Limb (tissue), 2 donors: Measurements from ENCODE around the gene CLDN7.
"Not testable (repeated sequence)": the region's sequence is repeated elsewhere in the genome, so short reads cannot be mapped to it uniquely, and the experiment has no call there.

Source experiments
- DNase-seq, 2 donors: peaks; one replicate each; pipeline ENCODE4 v3.0.0-alpha.2; 2016; ENCODE audit errors: extremely low spot score in 2 of 2

Gene CLDN7

GRCh38 chr17:7256766-7257456 lies 5.4 kb downstream of the CLDN7 start:
- DNase-seq, result no peak

DNA sequence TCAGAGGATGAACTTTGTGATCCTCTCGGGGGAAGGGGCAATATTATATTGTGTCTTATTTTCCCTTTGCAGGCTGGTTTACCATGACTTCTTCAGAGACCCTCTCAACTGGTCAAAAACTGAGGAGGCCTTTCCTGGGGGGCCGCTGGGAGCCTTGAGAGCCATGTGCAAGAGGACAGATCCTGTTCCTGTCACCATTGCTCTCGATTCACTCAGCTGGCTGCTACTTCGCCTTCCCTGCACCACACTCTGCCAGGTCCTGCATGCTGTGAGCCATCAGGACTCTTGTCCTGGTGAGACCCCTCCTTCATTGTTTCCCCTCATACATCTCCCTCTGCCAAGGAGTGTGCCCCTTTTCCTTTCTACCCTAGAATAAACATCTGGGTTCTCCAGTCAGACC lies 7.8 kb downstream of the CLDN7 start:
- no peak for DNase-seq

DNA sequence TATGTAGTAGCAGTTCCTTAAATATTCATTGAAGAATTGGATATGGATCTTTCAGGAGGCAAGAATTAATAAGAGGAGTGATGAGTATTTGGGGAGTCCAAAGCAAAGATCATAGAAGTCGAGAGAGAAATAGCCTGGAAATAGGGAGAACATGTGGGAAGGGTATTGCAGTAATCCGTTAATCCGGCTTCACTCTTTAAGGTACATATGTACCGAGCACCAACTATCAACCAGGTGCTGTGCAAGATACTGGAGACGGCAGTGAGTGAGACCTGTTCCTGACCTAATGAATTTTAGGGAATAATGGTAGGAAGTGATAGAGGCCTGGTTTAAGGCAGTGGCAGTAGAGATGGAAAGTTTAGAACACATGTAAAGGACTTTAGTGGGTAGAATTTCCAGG lies 9.2 kb downstream of the CLDN7 start:
- no peak for DNase-seq

DNA sequence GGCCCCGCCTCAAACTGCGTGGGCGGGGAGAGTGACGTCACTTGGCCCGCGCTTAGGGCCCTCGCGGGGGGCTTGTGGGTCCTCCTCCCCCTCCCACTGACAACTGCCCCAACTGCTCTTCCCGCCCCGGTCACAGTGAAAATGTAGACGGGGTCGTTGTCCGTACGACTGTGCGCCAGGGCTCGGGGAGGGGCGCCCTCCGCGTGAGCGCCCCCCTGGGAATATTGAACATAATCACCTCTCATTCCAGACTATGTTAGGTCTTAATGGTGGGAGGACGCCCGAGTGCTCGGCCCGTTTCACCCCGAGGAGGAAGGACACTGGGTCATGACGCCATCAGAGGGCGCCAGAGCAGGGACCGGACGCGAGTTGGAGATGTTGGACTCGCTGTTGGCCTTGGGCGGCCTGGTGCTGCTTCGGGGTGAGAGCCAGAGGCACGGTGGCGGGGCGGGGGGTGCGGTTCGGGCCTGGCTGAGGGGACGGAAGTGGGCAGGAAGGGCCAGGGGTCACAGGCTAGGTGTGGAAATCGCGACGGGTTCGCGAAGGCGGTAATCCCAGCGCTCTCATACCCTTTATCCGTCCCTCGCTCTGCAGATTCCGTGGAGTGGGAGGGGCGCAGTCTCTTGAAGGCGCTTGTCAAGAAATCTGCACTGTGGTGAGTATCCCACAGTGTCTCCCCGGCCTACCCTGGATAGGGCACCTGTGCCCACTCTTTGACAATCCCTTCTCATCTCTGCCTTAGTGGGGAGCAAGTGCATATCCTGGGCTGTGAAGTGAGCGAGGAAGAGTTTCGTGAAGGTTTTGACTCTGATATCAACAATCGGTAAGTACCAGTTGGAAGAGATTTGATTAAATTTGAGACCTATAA lies 9.9 kb downstream of the CLDN7 start, which contains the start of gene ELP5:
TSS of gene ELP5 (plus strand) at position 40 of the 868 bp plus-strand sequence. CDS start at position 376, 336 bp downstream.
- peak; percentile 93 to 95 for DNase-seq

- DNase-seq, result peak; percentile 99 to 100
Observed at GRCh38 chr17:7251661-7252175, 10.6 kb downstream of the CLDN7 start, which contains the start of gene CTDNEP1. TSS of gene CTDNEP1 (minus strand) at chr17:7251734. CDS start at chr17:7251296, 438 bp downstream.

- DNase-seq, result no peak
Observed at GRCh38 chr17:7250695-7251627, 11.3 kb downstream of the CLDN7 start.

- DNase-seq, result no peak
Observed at GRCh38 chr17:7249830-7250229, 12.4 kb downstream of the CLDN7 start.

DNA sequence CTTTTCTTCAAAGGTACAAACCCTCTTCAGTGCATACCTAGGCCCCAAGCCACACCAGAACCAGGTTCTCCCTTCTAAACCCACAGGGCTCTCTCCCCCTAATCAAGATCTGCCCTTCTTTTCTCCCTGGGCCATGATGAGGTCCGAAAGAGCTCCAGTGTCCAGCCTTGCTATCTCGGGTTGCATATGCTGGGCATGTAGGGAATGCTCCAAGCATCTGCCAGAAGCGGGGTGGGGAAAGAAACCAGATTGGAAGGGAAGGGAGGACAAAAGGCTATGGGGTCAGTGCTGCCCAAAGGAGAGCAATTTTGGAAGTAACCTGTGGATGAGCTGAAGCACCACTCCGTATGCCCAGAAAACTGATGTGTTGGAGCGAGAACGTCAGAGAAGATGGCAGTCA lies 13.1 kb downstream of the CLDN7 start:
- no peak for DNase-seq

DNA sequence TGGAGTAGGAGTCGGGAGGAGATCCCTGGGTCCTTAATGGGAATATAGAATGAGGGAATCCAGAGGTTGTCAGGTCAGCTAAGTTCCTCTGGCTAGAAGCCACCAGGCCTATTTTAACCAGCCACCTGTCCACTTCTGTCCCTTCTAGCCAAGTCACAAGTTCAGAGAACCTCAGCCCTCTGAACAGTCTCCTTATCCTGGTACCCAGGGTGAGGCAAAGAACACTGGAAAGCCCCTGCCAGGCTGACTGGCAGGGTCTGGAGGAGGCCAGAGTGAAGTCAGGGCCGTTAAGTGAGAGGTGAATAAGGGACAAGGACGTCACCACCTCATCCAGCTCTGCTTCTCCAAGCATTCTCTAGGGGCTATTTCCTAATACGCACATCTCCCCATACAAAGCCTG lies 13.5 kb downstream of the CLDN7 start:
- DNase-seq, result no peak

- DNase-seq, result no peak
Observed at GRCh38 chr17:7246779-7247178, 15.5 kb downstream of the CLDN7 start.

DNA sequence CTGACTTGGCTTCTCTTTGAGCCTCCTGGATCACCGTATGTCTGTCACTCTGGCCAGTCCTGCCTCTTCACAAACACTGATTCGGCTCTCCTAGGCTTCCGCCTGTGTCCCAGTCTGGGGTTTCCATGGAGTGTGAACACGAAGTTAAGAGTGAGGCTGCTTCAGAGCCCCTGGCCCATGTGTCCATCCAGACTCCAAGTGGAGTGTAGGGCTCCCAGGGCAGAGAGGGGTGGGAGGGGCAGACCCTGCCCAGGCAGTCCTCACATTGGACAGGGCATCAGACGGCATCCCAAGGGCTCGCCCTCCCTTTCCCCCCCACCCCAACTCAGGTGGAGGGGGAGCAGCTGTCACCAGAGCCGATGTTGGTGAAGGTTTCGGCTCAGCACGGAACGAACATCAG lies 18.4 kb downstream of the CLDN7 start:
- not testable (repeated sequence) for DNase-seq

DNA sequence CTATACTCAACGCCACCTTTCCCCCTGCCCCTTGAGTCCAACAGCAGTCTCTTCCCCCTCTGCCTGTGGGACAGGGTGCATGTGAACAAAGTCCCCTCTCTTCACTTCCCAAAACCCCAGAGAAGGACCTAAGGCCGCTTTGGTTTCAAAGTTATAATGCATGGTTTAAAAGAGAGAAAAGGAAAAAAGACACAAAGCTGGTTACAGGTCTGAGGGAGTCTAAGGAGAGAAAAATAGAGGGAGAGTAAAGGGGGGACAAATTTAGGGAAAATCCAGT lies 18.9 kb downstream of the CLDN7 start:
- no peak for DNase-seq

DNA sequence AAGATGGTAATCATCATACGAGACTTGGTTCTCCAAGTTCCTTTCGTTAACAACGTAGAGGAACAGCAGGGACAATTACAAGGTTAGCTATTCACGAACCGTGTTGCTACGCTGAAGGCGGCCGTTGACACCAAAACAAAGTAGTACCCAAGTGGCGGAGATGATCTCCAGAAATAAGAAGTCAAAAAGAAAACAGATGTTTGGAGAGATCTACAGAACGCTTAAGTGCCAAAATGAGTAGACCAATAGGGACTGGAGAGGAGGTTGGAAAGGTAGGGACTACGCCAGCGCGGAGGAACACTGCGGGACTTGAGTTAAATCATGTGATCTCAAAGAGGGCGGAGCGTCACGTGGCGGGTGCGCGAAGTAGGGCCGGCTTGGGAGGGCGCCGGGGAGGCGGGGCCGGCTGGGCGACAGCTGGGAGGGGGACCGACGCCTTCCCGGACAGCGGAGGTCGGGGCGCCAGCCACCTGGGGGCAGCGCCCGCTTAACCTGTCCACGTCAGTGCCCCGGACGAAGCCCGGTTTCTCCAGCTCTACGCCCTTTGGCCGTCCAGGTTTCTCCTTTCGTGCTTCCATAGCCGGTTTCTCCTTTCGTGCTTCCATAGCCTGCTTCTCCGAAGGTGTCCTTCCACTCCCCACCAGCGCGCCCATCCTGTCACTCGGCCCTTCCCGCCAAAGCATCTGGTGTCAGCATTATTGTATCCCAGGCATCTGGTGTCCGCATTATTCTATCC lies 19.4 kb downstream of the CLDN7 start:
- DNase-seq, result peak; percentile 96 to 97

- DNase-seq, result peak; percentile 96 to 99
Observed at GRCh38 chr17:7241783-7242716, 20.2 kb downstream of the CLDN7 start, which contains the start of gene GABARAP. TSS of gene GABARAP (minus strand) at chr17:7242449. CDS start at chr17:7242330, 119 bp downstream.

DNA sequence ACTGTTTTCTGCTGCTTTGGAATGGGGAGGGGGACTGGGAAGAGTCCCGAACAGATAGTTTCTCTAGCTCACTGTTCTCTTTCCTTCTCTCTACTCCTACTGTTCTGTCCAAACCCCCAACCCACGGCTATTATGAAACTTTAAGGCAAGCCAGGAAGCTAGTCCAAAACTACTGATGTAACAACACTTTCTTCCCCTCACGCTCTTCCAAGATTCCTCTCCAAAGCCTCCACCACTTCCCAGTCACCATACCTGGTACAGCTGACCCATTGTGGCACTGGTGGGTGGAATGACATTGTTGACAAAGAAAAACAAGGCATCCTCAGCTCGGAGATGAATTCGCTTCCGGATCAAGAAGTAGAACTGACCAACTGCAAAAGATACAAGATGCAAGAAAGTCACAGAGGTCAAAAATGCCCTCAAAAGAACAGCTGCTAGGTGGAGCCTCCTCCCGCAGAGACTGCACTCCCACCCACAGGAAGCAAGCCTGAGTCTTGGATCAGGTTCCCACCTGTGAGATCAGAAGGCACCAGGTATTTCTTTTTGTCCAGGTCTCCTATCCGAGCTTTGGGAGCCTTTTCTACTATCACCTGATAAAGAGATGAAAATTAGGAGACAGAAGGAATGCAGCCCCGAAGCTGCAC lies 21.1 kb downstream of the CLDN7 start:
- DNase-seq, result no peak

GRCh38 chr17:7240375-7240774 lies 21.9 kb downstream of the CLDN7 start:
- DNase-seq, result no peak

- DNase-seq, result peak; percentile 99 to 100
Observed at GRCh38 chr17:7239091-7240027, 22.9 kb downstream of the CLDN7 start, which contains the start of gene PHF23. TSS of gene PHF23 (minus strand) at chr17:7239457. CDS start at chr17:7239279, 178 bp downstream.
